HepG2 (cell line): Measurements from ENCODE around the gene SULT1C4.

ENCODE experiments used
- JUNB ChIP-seq: sonication (generic); formaldehyde crosslinking; IDR thresholded peaks from 2 replicates; pipeline ENCODE4 v1.8.0; 2022; ENCODE audit warnings: missing genetic modification reagents, mild to moderate bottlenecking, borderline replicate concordance
- NCOA1 ChIP-seq: sonication (generic); formaldehyde crosslinking; IDR thresholded peaks from 2 replicates; pipeline ENCODE4 v1.9.0; 2021; ENCODE audit warnings: missing genetic modification reagents
- SIN3A ChIP-seq: IDR thresholded peaks from 2 replicates; pipeline ENCODE4 v1.6.1; 2011; ENCODE audit warnings: low read depth, mild to moderate bottlenecking, control low read depth, low read length, borderline replicate concordance
- ZBTB43 ChIP-seq: sonication (generic); formaldehyde crosslinking; conservative IDR thresholded peaks from 2 replicates; pipeline ENCODE4 v1.4.0; 2020; ENCODE audit warnings: missing genetic modification reagents
- ZFX ChIP-seq: sonication (generic); formaldehyde crosslinking; IDR thresholded peaks from 2 replicates; pipeline ENCODE4 v1.4.0; 2020; ENCODE audit warnings: mild to moderate bottlenecking, low read depth, missing genetic modification reagents, moderate library complexity
- TF ChIP-seq, protein P1 (sequence below), 2 experiments: fragments of 450-650 bp in 1 of 2; sonication (generic) in 1 of 2; formaldehyde crosslinking in 1 of 2; IDR thresholded peaks; 2 replicates each; pipeline versions ENCODE4 v1.6.1 to v1.8.0; 2016 to 2022; ENCODE audit warnings: antibody characterized with exemption in 1 of 2, mild to moderate bottlenecking in 1 of 2, missing genetic modification reagents in 1 of 2
- TF ChIP-seq, protein P2 (sequence below): sonication (generic); formaldehyde crosslinking; IDR thresholded peaks from 2 replicates; pipeline ENCODE4 v1.9.0; 2021; ENCODE audit warnings: missing genetic modification reagents, mild to moderate bottlenecking, borderline replicate concordance
- TF ChIP-seq, protein P3 (sequence below): sonication (generic); formaldehyde crosslinking; IDR thresholded peaks from 2 replicates; pipeline ENCODE4 v1.5.0; 2020; ENCODE audit warnings: mild to moderate bottlenecking, missing genetic modification reagents, moderate library complexity

DNA sequence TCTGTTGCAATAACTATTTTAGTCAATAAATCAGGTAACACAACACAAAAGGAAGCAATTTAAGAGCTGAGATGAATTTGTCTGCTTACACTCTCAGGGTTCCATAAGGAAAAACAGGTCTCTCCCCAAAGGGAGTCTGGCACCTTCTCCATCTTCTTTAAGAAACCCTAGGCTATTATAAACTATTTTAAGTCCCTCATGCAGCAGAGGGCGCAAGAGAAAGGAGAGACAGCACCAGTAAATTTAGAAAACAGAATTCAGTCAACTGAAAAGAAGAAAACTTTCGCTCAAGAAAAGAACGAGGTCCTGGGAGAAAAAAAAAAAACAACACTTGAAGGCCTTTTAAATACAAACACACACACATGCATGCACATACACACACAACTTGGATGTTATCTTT, 19.1 kb downstream of the SULT1C4 start:
- TF ChIP-seq, protein P1, sequence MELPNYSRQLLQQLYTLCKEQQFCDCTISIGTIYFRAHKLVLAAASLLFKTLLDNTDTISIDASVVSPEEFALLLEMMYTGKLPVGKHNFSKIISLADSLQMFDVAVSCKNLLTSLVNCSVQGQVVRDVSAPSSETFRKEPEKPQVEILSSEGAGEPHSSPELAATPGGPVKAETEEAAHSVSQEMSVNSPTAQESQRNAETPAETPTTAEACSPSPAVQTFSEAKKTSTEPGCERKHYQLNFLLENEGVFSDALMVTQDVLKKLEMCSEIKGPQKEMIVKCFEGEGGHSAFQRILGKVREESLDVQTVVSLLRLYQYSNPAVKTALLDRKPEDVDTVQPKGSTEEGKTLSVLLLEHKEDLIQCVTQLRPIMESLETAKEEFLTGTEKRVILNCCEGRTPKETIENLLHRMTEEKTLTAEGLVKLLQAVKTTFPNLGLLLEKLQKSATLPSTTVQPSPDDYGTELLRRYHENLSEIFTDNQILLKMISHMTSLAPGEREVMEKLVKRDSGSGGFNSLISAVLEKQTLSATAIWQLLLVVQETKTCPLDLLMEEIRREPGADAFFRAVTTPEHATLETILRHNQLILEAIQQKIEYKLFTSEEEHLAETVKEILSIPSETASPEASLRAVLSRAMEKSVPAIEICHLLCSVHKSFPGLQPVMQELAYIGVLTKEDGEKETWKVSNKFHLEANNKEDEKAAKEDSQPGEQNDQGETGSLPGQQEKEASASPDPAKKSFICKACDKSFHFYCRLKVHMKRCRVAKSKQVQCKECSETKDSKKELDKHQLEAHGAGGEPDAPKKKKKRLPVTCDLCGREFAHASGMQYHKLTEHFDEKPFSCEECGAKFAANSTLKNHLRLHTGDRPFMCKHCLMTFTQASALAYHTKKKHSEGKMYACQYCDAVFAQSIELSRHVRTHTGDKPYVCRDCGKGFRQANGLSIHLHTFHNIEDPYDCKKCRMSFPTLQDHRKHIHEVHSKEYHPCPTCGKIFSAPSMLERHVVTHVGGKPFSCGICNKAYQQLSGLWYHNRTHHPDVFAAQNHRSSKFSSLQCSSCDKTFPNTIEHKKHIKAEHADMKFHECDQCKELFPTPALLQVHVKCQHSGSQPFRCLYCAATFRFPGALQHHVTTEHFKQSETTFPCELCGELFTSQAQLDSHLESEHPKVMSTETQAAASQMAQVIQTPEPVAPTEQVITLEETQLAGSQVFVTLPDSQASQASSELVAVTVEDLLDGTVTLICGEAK (IDR thresholded peaks at IDR 0.05) = no peak
- TF ChIP-seq, protein P1 (CRISPR knock-in tag; IDR thresholded peaks at IDR 0.05) = no peak
- TF ChIP-seq NCOA1 = no peak
- TF ChIP-seq, protein P2, sequence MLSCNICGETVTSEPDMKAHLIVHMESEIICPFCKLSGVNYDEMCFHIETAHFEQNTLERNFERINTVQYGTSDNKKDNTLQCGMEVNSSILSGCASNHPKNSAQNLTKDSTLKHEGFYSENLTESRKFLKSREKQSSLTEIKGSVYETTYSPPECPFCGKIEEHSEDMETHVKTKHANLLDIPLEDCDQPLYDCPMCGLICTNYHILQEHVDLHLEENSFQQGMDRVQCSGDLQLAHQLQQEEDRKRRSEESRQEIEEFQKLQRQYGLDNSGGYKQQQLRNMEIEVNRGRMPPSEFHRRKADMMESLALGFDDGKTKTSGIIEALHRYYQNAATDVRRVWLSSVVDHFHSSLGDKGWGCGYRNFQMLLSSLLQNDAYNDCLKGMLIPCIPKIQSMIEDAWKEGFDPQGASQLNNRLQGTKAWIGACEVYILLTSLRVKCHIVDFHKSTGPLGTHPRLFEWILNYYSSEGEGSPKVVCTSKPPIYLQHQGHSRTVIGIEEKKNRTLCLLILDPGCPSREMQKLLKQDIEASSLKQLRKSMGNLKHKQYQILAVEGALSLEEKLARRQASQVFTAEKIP (CRISPR knock-in tag) = no peak
- TF ChIP-seq ZFX (CRISPR knock-in tag) = no peak
- TF ChIP-seq, protein P3, sequence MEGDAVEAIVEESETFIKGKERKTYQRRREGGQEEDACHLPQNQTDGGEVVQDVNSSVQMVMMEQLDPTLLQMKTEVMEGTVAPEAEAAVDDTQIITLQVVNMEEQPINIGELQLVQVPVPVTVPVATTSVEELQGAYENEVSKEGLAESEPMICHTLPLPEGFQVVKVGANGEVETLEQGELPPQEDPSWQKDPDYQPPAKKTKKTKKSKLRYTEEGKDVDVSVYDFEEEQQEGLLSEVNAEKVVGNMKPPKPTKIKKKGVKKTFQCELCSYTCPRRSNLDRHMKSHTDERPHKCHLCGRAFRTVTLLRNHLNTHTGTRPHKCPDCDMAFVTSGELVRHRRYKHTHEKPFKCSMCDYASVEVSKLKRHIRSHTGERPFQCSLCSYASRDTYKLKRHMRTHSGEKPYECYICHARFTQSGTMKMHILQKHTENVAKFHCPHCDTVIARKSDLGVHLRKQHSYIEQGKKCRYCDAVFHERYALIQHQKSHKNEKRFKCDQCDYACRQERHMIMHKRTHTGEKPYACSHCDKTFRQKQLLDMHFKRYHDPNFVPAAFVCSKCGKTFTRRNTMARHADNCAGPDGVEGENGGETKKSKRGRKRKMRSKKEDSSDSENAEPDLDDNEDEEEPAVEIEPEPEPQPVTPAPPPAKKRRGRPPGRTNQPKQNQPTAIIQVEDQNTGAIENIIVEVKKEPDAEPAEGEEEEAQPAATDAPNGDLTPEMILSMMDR (CRISPR knock-in tag) = peak; percentile 63
- TF ChIP-seq JUNB (CRISPR knock-in tag) = no peak
- no peak for TF ChIP-seq SIN3A
- no peak for TF ChIP-seq ZBTB43 (CRISPR knock-in tag)
